WTC11 (cell line): Measurements from ENCODE around the gene ZACN. TPM values are rescaled to one million over a fixed set of nuclear protein-coding genes. Genes with fewer than 3 reads are reported as not detected.

ENCODE experiments used
- ATAC-seq: fragments of 200-7000 bp; cut with Tn5 transposase; 2 replicates; pipeline ENCODE4 v1.10.0; 2021; ENCODE audit warnings: mild to moderate bottlenecking, moderate library complexity
- CTCF ChIA-PET: fragments of 300-600 bp; sonication (Branson Sonifier 250); formaldehyde crosslinking; loops from one replicate; lab custom pipeline; 2021; ENCODE audit warnings: antibody characterized with exemption; lab: Charles Lee
- POLR2A ChIA-PET: fragments of 350-600 bp; sonication (Branson Sonifier 250); formaldehyde crosslinking; loops from one replicate; lab custom pipeline; 2021; ENCODE audit warnings: antibody characterized with exemption; lab: Charles Lee
- DNase-seq: peaks from one replicate; pipeline ENCODE4 v3.0.0; 2021; ENCODE audit warnings: low spot score
- H3K27ac Mint-ChIP-seq: 2 replicates; pipeline ENCODE4 v1.8.0; 2021; ENCODE audit warnings: mixed read lengths
- H3K27me3 Mint-ChIP-seq: 2 replicates; pipeline ENCODE4 v1.8.0; 2021; ENCODE audit warnings: low read depth, mild to moderate bottlenecking, moderate library complexity, mixed read lengths
- H3K36me3 Mint-ChIP-seq: 2 replicates; pipeline ENCODE4 v1.8.0; 2021; ENCODE audit warnings: mixed read lengths
- H3K4me1 Mint-ChIP-seq: 2 replicates; pipeline ENCODE4 v1.8.0; 2022; ENCODE audit warnings: mixed read lengths
- H3K4me3 Mint-ChIP-seq: 2 replicates; pipeline ENCODE4 v1.8.0; 2021; ENCODE audit warnings: mild to moderate bottlenecking, moderate library complexity, mixed read lengths
- H3K9me3 Mint-ChIP-seq: 2 replicates; pipeline ENCODE4 v1.8.0; 2021; ENCODE audit warnings: mixed read lengths
- ATF1 ChIP-seq: sonication (generic); formaldehyde crosslinking; IDR thresholded peaks from 2 replicates; pipeline ENCODE4 v1.8.1; 2023; ENCODE audit warnings: mild to moderate bottlenecking, moderate library complexity, missing genetic modification reagents
- CTCF ChIP-seq: fragments of 200-600 bp; IDR thresholded peaks from 2 replicates; pipeline ENCODE4 v1.8.0; 2022; ENCODE audit warnings: antibody characterized with exemption
- FOXP1 ChIP-seq: sonication (generic); formaldehyde crosslinking; IDR thresholded peaks from 2 replicates; pipeline ENCODE4 v1.8.0; 2022; ENCODE audit warnings: missing genetic modification reagents, mild to moderate bottlenecking, moderate library complexity, borderline replicate concordance
- GTF2I ChIP-seq: fragments of 250-450 bp; sonication (Bioruptor Pico); conservative IDR thresholded peaks from 2 replicates; pipeline ENCODE4 v1.4.0; 2021; ENCODE audit warnings: mild to moderate bottlenecking
- MAX ChIP-seq: sonication (generic); formaldehyde crosslinking; IDR thresholded peaks from 2 replicates; pipeline ENCODE4 v1.8.0; 2022; ENCODE audit warnings: mild to moderate bottlenecking, missing genetic modification reagents
- MXD4 ChIP-seq: fragments of 250-450 bp; sonication (Bioruptor Pico); IDR thresholded peaks from 2 replicates; pipeline ENCODE4 v1.8.0; 2021; ENCODE audit warnings: mild to moderate bottlenecking, moderate library complexity, borderline replicate concordance
- OVOL2 ChIP-seq: fragments of 250-450 bp; sonication (Bioruptor Pico); IDR thresholded peaks from 2 replicates; pipeline ENCODE4 v1.9.0; 2021; ENCODE audit warnings: mild to moderate bottlenecking, borderline replicate concordance
- RELA ChIP-seq: sonication (generic); formaldehyde crosslinking; IDR thresholded peaks from 2 replicates; pipeline ENCODE4 v1.8.1; 2022; ENCODE audit warnings: missing genetic modification reagents, mild to moderate bottlenecking, borderline replicate concordance
- RORB ChIP-seq: fragments of 250-450 bp; sonication (Bioruptor Pico); IDR thresholded peaks from 2 replicates; pipeline ENCODE4 v1.9.0; 2021; ENCODE audit warnings: mild to moderate bottlenecking
- SMAD4 ChIP-seq: sonication (generic); formaldehyde crosslinking; IDR thresholded peaks from 2 replicates; pipeline ENCODE4 v1.8.0; 2022; ENCODE audit warnings: mild to moderate bottlenecking, missing genetic modification reagents
- TCF7 ChIP-seq: sonication (generic); formaldehyde crosslinking; IDR thresholded peaks from 2 replicates; pipeline ENCODE4 v1.8.0; 2022; ENCODE audit warnings: mild to moderate bottlenecking, low read depth, missing genetic modification reagents, moderate library complexity
- TEAD1 ChIP-seq: sonication (generic); formaldehyde crosslinking; IDR thresholded peaks from 2 replicates; pipeline ENCODE4 v1.8.0; 2022; ENCODE audit warnings: mild to moderate bottlenecking, missing genetic modification reagents
- TEAD4 ChIP-seq: sonication (generic); formaldehyde crosslinking; IDR thresholded peaks from 2 replicates; pipeline ENCODE4 v1.8.0; 2022; ENCODE audit warnings: mild to moderate bottlenecking, missing genetic modification reagents
- USF1 ChIP-seq: sonication (generic); formaldehyde crosslinking; IDR thresholded peaks from 2 replicates; pipeline ENCODE4 v1.8.0; 2022; ENCODE audit warnings: mild to moderate bottlenecking, missing genetic modification reagents
- ZNF219 ChIP-seq: sonication (generic); formaldehyde crosslinking; IDR thresholded peaks from 2 replicates; pipeline ENCODE4 v1.8.0; 2023; ENCODE audit warnings: missing genetic modification reagents, mild to moderate bottlenecking, borderline replicate concordance
- ZNF281 ChIP-seq: sonication (generic); formaldehyde crosslinking; IDR thresholded peaks from 2 replicates; pipeline ENCODE4 v1.8.0; 2023; ENCODE audit warnings: mild to moderate bottlenecking, missing genetic modification reagents
- ZNF416 ChIP-seq: fragments of 250-450 bp; sonication (Bioruptor Pico); IDR thresholded peaks from 2 replicates; pipeline ENCODE4 v1.9.0; 2021; ENCODE audit warnings: mild to moderate bottlenecking, inconsistent platforms
- total RNA-seq: library from RNA; stranded (reverse); gene quantifications from 3 replicates; pipeline ENCODE4 v1.2.3, GENCODE V29; 2021
- TF ChIP-seq, protein P1 (sequence below): sonication (generic); formaldehyde crosslinking; IDR thresholded peaks from 2 replicates; pipeline ENCODE4 v1.8.1; 2023; ENCODE audit warnings: mild to moderate bottlenecking, missing genetic modification reagents, moderate library complexity
- TF ChIP-seq, protein P2 (sequence below): sonication (generic); formaldehyde crosslinking; IDR thresholded peaks from 2 replicates; pipeline ENCODE4 v1.8.1; 2022; ENCODE audit warnings: mild to moderate bottlenecking, missing genetic modification reagents, moderate library complexity, borderline replicate concordance
- TF ChIP-seq, protein P3 (sequence below): fragments of 250-450 bp; sonication (Bioruptor Pico); IDR thresholded peaks from 2 replicates; pipeline ENCODE4 v1.9.0; 2021; ENCODE audit warnings: mild to moderate bottlenecking
- TF ChIP-seq, protein P4 (sequence below): fragments of 250-450 bp; sonication (Bioruptor Pico); IDR thresholded peaks from 2 replicates; pipeline ENCODE4 v2.1.2; 2022; ENCODE audit warnings: mild to moderate bottlenecking, moderate library complexity
- TF ChIP-seq, protein P5 (sequence below): sonication (generic); formaldehyde crosslinking; conservative IDR thresholded peaks from 2 replicates; pipeline ENCODE4 v1.8.1; 2022; ENCODE audit warnings: mild to moderate bottlenecking, missing genetic modification reagents

Gene ZACN
- total RNA-seq, 1 experiment from 2014 or later: 0.28 TPM

DNA sequence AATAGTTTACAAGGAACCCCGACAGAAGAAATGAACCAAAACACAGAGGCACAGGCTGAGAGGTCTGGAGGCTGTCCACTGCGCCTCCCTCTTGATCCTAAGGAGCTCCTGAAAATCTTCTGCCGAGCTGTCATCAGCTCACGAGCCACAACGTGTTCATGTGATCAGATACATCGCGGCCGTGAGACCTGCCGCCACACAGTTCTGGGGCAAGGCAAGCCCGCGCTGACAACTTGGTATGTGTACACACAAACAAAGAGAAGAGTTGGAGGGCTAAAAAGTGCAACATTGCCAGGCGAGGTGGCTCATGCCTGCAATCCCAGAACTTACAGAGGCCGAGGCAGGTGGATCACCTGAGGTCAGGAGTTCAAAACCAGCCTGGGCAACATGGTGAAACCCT is 17.0 kb downstream of the ZACN start (continued):
- TF ChIP-seq, protein P1, sequence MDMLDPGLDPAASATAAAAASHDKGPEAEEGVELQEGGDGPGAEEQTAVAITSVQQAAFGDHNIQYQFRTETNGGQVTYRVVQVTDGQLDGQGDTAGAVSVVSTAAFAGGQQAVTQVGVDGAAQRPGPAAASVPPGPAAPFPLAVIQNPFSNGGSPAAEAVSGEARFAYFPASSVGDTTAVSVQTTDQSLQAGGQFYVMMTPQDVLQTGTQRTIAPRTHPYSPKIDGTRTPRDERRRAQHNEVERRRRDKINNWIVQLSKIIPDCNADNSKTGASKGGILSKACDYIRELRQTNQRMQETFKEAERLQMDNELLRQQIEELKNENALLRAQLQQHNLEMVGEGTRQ (CRISPR knock-in tag): no peak
- TF ChIP-seq ZNF281 (CRISPR knock-in tag): no peak
- TF ChIP-seq, protein P2, sequence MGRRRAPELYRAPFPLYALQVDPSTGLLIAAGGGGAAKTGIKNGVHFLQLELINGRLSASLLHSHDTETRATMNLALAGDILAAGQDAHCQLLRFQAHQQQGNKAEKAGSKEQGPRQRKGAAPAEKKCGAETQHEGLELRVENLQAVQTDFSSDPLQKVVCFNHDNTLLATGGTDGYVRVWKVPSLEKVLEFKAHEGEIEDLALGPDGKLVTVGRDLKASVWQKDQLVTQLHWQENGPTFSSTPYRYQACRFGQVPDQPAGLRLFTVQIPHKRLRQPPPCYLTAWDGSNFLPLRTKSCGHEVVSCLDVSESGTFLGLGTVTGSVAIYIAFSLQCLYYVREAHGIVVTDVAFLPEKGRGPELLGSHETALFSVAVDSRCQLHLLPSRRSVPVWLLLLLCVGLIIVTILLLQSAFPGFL (CRISPR knock-in tag): no peak
- TF ChIP-seq MXD4 (CRISPR knock-in tag): no peak
- TF ChIP-seq ZNF219 (CRISPR knock-in tag): no peak
- no peak for TF ChIP-seq CTCF
- no peak for TF ChIP-seq SMAD4 (CRISPR knock-in tag)
- no peak for TF ChIP-seq TEAD1
- TF ChIP-seq RELA (CRISPR knock-in tag): no peak
- TF ChIP-seq MAX: no peak
- TF ChIP-seq, protein P3, sequence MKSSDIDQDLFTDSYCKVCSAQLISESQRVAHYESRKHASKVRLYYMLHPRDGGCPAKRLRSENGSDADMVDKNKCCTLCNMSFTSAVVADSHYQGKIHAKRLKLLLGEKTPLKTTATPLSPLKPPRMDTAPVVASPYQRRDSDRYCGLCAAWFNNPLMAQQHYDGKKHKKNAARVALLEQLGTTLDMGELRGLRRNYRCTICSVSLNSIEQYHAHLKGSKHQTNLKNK: no peak
- TF ChIP-seq, all 79 proteins: peak for 0

GRCh38 chr17:76097716-76098295 is 18.8 kb downstream of the ZACN start:
- no peak for ATAC-seq
- no peak for DNase-seq
- H3K4me1 Mint-ChIP-seq: peaks cover 3% of the 10 kb centered on the region
- H3K27me3 Mint-ChIP-seq: no peaks in the 10 kb centered on the region
- CTCF ChIA-PET: no interaction called here
- no peak overlapping the region for H3K4me3 Mint-ChIP-seq
- H3K27ac Mint-ChIP-seq: no peak overlapping the region
- H3K36me3 Mint-ChIP-seq: peaks cover 67% of the 10 kb centered on the region
- no peaks in the 10 kb centered on the region for H3K9me3 Mint-ChIP-seq
- no peak for TF ChIP-seq RORB (CRISPR knock-in tag)
- TF ChIP-seq TCF7: no peak
- TF ChIP-seq, protein P4, sequence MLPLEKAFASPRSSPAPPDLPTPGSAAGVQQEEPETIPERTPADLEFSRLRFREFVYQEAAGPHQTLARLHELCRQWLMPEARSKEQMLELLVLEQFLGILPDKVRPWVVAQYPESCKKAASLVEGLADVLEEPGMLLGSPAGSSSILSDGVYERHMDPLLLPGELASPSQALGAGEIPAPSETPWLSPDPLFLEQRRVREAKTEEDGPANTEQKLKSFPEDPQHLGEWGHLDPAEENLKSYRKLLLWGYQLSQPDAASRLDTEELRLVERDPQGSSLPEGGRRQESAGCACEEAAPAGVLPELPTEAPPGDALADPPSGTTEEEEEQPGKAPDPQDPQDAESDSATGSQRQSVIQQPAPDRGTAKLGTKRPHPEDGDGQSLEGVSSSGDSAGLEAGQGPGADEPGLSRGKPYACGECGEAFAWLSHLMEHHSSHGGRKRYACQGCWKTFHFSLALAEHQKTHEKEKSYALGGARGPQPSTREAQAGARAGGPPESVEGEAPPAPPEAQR (CRISPR knock-in tag): no peak
- TF ChIP-seq TEAD4 (CRISPR knock-in tag): no peak
- no peak for TF ChIP-seq OVOL2
- TF ChIP-seq USF1 (CRISPR knock-in tag): no peak
- no peak for TF ChIP-seq ATF1
- no peak for TF ChIP-seq ZNF416 (CRISPR knock-in tag)
- TF ChIP-seq, protein P5, sequence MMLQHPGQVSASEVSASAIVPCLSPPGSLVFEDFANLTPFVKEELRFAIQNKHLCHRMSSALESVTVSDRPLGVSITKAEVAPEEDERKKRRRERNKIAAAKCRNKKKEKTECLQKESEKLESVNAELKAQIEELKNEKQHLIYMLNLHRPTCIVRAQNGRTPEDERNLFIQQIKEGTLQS (CRISPR knock-in tag): no peak
- no peak for TF ChIP-seq RELA (CRISPR knock-in tag)
- TF ChIP-seq FOXP1: no peak
- no peak for TF ChIP-seq GTF2I (CRISPR knock-in tag)
- no peak for TF ChIP-seq TEAD1
- POLR2A ChIA-PET: no interaction called here
